HCT116 (cell line): ENCODE measurements around the gene DRD2.

Experiments
- CTCF ChIP-seq, 3 experiments: fragments of 200-600 bp in 1 of 3; sonication (generic) in 1 of 3; IDR thresholded peaks in 2 of 3; conservative IDR thresholded peaks in 1 of 3; 2 replicates each; pipeline ENCODE4 v1.5.1; 2012 to 2017; ENCODE audit warnings: low read depth in 2 of 3, low read length in 2 of 3, antibody characterized with exemption in 1 of 3, borderline replicate concordance in 1 of 3, control low read depth in 1 of 3, mild to moderate bottlenecking in 1 of 3, mixed read lengths in 1 of 3, mixed run types in 1 of 3, moderate library complexity in 1 of 3; ENCODE audit not compliant: insufficient read depth in 1 of 3
- ELF1 ChIP-seq: IDR thresholded peaks from 2 replicates; pipeline ENCODE4 v1.6.1; 2012; ENCODE audit warnings: low read depth, borderline replicate concordance
- EZH2 ChIP-seq: fragments of 200-600 bp; sonication (generic); IDR thresholded peaks from 2 replicates; pipeline ENCODE4 v1.6.1; 2017; ENCODE audit warnings: antibody characterized with exemption, mixed run types
- EZH2phosphoT487 ChIP-seq: fragments of 200-600 bp; IDR thresholded peaks from 2 replicates; pipeline ENCODE4 v1.6.1; 2018; ENCODE audit warnings: antibody characterized with exemption, borderline replicate concordance
- JUND ChIP-seq: IDR thresholded peaks from 2 replicates; pipeline ENCODE4 v1.6.1; 2012
- MAX ChIP-seq: IDR thresholded peaks from 2 replicates; pipeline ENCODE4 v1.6.1; 2012
- POLR2A ChIP-seq: IDR thresholded peaks from 2 replicates; pipeline ENCODE4 v1.7.0; 2011; ENCODE audit warnings: borderline replicate concordance; ENCODE audit not compliant: insufficient read depth, insufficient read length; ENCODE audit errors: extremely low read depth
- POLR2AphosphoS5 ChIP-seq: IDR thresholded peaks from 2 replicates; pipeline ENCODE4 v1.6.1; 2011; ENCODE audit warnings: mild to moderate bottlenecking, low read depth, low read length, moderate library complexity
- REST ChIP-seq: IDR thresholded peaks from 2 replicates; pipeline ENCODE4 v1.6.1; 2012; ENCODE audit warnings: low read depth
- YY1 ChIP-seq: IDR thresholded peaks from 2 replicates; pipeline ENCODE4 v1.6.1; 2011; ENCODE audit warnings: low read length, low read depth, moderate library complexity, mild to moderate bottlenecking; ENCODE audit not compliant: insufficient replicate concordance; ENCODE audit errors: extremely low read depth
- ZFX ChIP-seq: fragments of 450-650 bp; IDR thresholded peaks from 2 replicates; pipeline ENCODE4 v1.6.1; 2017

GRCh38 chr11:113370634-113371033 lies 104.6 kb downstream of the DRD2 start:
- TF ChIP-seq EZH2phosphoT487 (no peak), CTCF (IDR thresholded peaks at IDR 0.05 in 2 of 3, conservative IDR thresholded peaks at IDR 0.05 in 1 of 3; ENCODE audit: borderline replicate concordance in 1 of 3, insufficient read depth in 1 of 3, low read depth in 2 of 3, low read length in 2 of 3) (no peak), POLR2A (no peak), ZFX (no peak), POLR2AphosphoS5 (no peak), MAX (no peak), ELF1 (no peak), REST (no peak), JUND (no peak), YY1 (no peak), EZH2 (no peak)
